ENCODE data around the gene CBR1.

GRCh38 chr21:36059823-36060158, 10.0 kb upstream of the CBR1 start:
- no peak for TF ChIP-seq EP300 (IDR thresholded peaks at IDR 0.05; ENCODE audit: low read depth in 2 of 2, low read length in 2 of 2)
- TF ChIP-seq EP300 (CRISPR knock-in tag; IDR thresholded peaks at IDR 0.05; ENCODE audit: borderline replicate concordance), result no peak
- TF ChIP-seq GLI4 (CRISPR knock-in tag; IDR thresholded peaks at IDR 0.05; ENCODE audit: borderline replicate concordance), result no peak
- TF ChIP-seq CTCF (CRISPR knock-in tag; IDR thresholded peaks at IDR 0.05), result no peak
- 0 out of 2 replicates have a peak, but pooled peaks have one; percentile 69 for TF ChIP-seq MYC (CRISPR knock-in tag; IDR thresholded peaks at IDR 0.05; ENCODE audit: borderline replicate concordance)
- no peak for TF ChIP-seq SP1 (IDR thresholded peaks at IDR 0.05)
- no peak for TF ChIP-seq SP1 (CRISPR knock-in tag; IDR thresholded peaks at IDR 0.05)
- TF ChIP-seq ZNF350 (CRISPR knock-in tag; IDR thresholded peaks at IDR 0.05; ENCODE audit: borderline replicate concordance, low read depth), result no peak
- no peak for TF ChIP-seq ZBTB20 (CRISPR knock-in tag; IDR thresholded peaks at IDR 0.05; ENCODE audit: borderline replicate concordance, low read depth)
- TF ChIP-seq ZNF788 (CRISPR knock-in tag; IDR thresholded peaks at IDR 0.05; ENCODE audit: borderline replicate concordance), result no peak
- TF ChIP-seq MAX (IDR thresholded peaks at IDR 0.05), result peak; percentile 40; the same call in 1 of the 2 replicates
- TF ChIP-seq ZNF782 (CRISPR knock-in tag; IDR thresholded peaks at IDR 0.05; ENCODE audit: borderline replicate concordance), result no peak
- TF ChIP-seq HDAC6 (IDR thresholded peaks at IDR 0.05; ENCODE audit: low read depth, low read length), result no peak
- no peak for TF ChIP-seq CAMTA2 (CRISPR knock-in tag; IDR thresholded peaks at IDR 0.05; ENCODE audit: borderline replicate concordance)
